ENCODE data around the gene CDKAL1. TPM values are rescaled to one million over a fixed set of nuclear protein-coding genes. Genes with fewer than 3 reads are reported as not detected.
A peak's percentile ranks its signal among the peaks of the same experiment; 100 is the strongest.
"Not testable (repeated sequence)": the region's sequence is repeated elsewhere in the genome, so short reads cannot be mapped to it uniquely, and the experiment has no call there.

The CDKAL1 gene
- total RNA-seq: 11.6 TPM
- long read RNA-seq, partial matches to known transcripts: 1 of 4 reads
- long read RNA-seq, other reads (novel, unspliced or antisense): 1 of 4 reads

DNA sequence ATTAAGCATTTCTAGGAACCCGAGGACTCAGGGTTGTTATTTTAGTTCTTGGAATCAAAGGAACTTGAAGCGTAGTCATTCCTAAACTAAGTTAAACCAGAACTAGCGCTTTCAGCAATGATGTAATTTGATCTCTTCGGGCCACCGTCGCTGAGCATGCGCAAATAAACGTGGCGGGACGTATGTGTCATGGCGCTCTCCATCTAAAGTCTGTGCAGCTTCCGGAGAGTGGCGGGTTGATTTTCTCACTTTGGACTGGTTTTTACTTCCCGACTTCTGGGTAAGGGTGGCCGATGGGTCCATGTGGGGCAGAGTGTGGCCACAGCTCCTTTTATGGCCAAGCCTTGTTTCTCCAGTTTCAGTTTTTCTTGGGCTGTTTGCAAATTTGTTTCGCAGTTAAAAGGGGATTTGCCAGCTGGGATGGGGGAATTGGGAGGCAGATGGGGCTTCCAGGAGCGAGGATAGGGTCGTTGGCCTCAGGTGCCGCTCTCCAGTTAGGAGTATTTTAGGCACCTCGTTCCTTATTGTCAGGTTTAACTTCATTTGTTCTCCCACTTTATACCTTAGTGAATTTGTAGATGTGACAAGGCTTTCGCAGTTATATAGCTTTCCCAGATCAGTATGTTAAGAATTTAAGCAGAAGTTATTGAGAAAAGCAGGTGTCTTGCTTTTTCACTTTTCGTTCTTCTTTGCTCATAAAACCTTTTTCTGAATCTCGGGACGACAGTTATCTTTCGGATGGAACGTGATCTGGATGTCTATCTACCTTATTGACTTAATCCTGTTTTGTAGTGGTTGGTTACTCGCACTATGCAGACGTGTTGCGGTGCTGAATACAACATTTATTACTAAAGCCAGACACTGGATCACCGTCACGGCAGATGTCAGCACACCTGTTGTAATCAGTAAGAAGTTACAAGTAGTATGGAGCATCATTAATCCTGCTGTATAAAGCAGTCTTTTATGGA, at the start of gene CDKAL1:
TSS of gene CDKAL1 (plus strand) at position 163 of the 968 bp plus-strand sequence. CDS start 11,894 bp downstream, outside the sequence.
- peak; percentile 93 for ATAC-seq
- peak; percentile 88 for DNase-seq (ENCODE audit: missing footprints)
- intact Hi-C loops (cut with DNase I): loop anchor here (5.0 kb wide), 2 partner anchors 132 to 322 kb away; partner anchors contain the start of genes E2F3 and MBOAT1

DNA sequence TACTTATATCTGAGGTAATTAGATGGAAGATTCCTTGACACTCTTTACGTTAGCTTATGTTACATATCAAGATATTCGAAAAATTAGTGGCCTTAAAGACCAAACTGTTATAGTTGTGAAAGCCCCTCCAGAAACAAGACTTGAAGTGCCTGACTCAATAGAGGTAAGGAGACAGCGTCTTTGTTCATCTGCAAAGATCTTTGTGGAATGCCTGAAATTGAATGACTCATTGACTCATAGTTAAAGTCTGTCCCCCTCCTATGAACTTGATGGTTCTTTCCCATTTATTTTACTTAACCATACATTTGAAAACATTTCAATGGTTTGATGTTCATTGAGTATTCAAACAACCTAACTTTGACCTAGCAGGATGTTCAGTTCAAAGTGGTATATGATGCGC, 47.6 kb upstream of the CDKAL1 start:
- ATAC-seq (no peak), DNase-seq (ENCODE audit: missing footprints) (no peak)
- intact Hi-C loops (cut with DNase I): no loop called here

DNA sequence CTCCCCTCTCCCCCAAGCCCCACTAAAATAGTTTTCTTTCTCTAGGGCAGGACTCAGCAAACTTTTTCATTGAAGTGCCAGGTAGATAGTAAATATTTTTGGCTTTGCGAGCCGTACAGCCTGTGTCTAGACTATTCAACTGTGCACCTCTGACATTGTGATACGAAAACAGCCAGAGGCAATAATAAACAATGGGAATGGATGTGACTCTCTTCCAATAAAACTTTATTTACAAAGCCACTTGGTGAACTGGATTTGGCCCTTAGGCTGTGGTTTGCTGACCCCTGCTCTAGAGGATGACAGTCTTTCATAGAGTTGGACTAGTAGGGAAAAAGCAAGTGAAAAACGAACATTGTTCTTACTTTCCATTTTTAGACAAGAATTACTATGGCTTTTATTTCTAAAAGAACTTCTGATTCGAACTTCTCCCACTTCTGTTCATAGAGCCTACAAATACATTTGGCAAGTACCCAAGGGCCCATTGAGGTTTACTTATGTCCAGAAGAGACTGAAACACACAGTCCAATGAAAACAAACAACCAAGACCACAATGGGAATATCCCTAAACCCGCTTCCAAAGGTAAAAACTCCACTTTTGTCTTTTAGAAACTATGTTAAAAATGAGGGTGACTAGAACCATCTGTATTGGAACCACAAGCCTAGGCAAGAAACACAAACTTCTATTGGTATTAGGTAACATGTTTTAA, 46.4 kb upstream of the CDKAL1 start:
- ATAC-seq: no peak
- intact Hi-C loops (cut with DNase I): no loop called here
- no peak for DNase-seq (ENCODE audit: missing footprints)

DNA sequence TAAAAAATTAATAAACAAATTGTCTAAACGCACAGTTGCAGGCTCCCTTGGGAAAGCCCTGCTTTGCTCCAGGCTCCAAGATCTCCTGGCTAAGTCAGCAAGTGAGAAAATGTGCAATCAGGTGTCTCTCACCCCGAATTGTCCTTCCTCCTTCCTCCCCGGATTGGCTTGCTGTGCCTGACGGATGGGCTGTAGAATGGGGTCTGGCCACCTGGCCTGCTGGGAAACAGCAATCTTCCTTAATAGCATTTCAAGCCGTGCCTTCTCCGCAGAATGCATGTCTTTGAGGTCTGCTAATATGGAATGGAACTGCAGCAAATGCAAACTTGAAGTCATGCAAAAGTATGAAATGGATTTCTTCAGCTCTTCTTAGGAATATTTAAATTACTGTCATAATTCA, 43.7 kb upstream of the CDKAL1 start:
- ATAC-seq: no peak
- no peak for DNase-seq (ENCODE audit: missing footprints)
- intact Hi-C loops (cut with DNase I): no loop called here

DNA sequence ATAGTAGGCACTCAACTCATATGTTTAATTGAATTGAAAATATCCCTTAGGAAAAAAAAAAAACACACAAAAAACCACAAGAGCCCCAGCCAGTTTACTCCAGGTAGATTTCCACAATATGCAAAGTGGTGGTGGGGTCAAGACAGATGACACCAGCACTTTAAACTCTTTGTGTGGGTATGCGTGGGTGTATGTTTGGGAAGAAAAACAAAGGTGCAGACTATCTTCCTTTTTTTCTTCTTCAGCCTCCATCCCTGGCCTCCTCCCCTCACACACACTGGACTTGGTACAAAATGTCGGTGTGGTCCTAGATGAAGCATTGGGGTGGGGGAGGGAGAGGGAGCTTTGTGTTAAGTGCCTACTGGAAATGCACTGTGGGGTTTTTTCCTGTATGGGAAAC, 42.2 kb upstream of the CDKAL1 start:
- ATAC-seq: no peak
- no peak for DNase-seq (ENCODE audit: missing footprints)
- intact Hi-C loops (cut with DNase I): no loop called here

DNA sequence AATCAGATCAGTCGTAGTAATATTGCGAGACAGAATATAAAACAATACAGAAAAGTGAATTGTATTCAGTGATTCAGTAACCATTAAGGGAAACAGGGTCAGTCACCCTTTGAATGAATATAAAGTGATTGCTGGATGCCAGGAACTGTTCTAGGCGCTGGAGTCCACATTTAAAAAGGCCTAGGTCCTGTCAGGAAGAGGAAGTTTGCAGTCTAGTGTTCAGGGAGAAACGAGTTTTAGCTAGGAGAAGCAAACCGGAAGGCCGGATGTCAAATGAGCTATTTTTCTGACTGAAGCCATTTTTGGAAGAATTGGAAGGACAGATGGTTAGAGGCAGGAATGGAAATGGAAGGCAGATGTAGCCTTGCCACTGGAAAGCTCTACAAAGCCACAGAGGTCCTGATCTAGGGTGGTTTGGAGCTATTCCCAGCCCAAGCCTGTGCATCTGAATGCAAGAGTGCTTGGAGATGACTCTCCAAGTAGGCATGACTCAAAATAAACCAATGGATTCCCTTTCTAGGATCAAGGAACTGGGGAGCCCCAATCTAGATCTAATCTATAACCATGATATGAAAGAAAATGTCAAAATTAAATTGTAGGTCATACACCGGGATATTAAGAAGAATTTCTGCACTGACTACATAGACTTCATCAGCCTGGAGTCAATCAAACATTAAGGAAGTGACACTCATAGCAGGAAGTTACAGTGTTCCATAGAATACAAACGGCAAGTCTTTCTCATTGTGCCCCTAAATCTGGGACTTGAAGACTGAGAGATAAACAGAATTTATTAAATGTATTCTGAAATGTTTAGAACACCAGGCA, 36.8 kb upstream of the CDKAL1 start:
- DNase-seq (ENCODE audit: missing footprints) (no peak), ATAC-seq (peak; percentile 20)

DNA sequence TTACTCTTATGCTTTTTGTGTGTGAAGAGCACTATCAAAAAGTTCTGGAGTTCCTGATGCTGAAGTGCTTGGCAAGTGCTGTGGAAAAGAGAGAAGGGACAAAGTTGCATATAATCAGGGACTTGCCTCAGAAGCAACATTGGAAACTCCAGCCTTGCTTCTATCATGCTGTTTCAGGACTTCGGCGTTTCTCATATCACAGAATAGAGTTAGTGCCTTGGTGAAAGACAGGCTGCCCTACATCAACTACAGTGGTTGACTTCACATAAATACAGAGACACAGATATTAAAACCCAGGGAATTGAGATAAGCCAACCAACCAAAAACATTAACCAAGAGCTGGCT, 36.2 kb upstream of the CDKAL1 start:
- no peak for ATAC-seq
- intact Hi-C loops (cut with DNase I): no loop called here
- no peak for DNase-seq (ENCODE audit: missing footprints)

More for the DNA sequence above, 36.8 kb upstream of the CDKAL1 start:
- intact Hi-C loops (cut with DNase I): no loop called here

DNA sequence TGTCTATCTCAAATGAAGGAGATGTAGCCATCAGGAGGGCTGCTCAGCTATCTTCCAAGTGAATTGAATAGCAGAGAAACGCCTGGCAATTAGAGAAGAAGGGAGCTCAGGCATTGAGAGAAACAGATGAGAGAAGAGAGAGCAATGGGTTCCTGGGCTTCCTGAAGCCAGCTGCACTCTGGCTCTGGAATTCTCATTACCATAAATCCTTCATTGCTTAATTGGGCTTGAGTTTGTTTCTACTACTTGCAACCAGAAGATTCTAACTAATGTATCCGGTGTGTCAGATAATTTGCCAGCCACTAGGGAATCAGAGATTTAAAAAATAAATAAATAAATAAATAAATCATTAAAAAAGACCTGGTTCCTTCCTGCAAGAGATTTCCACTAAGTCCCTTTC, 25.0 kb upstream of the CDKAL1 start:
- intact Hi-C loops (cut with DNase I): no loop called here
- ATAC-seq: no peak
- DNase-seq (ENCODE audit: missing footprints): no peak

DNA sequence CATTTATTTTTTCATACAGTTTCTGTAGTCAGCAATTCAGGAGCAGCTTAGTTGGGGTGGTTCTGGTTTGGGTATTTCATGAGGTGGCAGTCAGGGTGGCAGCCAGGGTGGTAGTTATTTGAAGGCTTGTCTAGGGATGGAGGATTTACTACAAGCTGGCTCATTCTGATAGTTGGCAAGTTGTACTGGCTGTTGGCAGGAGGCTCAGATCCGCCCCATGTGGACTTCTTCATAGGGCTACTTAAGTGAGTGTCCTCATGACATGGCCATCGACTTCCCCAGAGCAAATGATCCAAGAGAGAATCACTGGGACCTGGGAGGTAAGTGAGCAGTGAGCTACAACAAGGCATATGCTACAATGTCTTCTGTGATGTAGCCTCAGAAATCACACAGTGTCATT, 22.4 kb upstream of the CDKAL1 start:
- intact Hi-C loops (cut with DNase I): no loop called here
- ATAC-seq: no peak

DNA sequence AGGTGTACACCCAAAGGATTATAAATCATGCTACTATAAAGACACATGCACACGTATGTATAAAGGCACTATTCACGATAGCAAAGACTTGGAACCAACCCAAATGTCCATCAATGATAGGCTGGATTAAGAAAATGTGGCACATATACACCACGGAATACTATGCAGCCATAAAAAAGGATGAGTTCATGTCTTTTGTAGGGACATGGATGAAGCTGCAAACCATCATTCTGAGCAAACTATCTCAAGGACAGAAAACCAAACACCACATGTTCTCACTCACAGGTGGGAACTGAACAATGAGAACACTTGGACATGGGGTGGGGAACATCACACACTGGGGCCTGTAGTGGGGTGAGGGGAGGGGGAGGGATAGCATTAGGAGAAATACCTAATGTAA, 9.0 kb upstream of the CDKAL1 start:
- DNase-seq (ENCODE audit: missing footprints); intact Hi-C loops (cut with DNase I); ATAC-seq: not testable (repeated sequence)

More for the DNA sequence above, 22.4 kb upstream of the CDKAL1 start:
- DNase-seq (ENCODE audit: missing footprints): no peak

DNA sequence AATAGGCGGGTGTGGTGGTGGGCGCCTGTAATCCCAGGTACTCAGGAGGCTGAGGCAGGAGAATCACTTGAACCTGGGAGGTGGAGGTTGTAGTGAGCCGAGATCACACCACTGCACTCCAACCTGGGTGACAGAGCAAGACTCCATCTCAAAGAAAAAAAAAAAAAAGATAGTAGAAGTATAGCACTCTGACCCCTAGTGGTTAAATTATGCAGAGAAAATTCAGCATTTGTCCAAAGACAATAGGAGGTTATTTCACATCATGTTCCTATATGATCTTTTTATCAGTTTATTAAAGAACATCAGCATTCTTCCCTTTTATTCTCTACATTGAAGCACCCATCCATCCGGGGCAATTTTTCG, 5.2 kb upstream of the CDKAL1 start:
- intact Hi-C loops (cut with DNase I): loop anchor here (2.0 kb wide), 1 partner anchor 436 kb away; no protein-coding TSS in a partner anchor
- ATAC-seq: peak; percentile 60

DNA sequence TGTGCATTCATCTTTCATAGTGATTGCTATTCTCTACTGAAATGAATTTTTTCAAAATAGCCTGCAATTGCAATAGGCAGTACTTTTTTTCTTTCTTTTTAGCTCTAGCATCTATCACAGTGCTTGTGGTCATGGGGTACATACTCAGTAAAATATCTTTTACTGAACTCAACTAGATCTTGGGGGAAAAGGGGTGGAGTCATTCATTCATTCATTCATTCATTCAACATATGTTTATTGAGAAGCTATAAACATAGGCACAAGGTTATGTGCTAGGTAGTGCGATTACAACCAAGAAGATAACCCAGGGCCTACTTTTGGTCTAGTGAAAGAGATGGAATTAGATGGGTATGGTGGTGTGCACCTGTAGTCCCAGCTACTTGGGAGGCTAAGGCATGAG, 1.4 kb upstream of the CDKAL1 start:
- no peak for DNase-seq (ENCODE audit: missing footprints)
- no peak for ATAC-seq
- intact Hi-C loops (cut with DNase I): loop anchor here (5.0 kb wide), 2 partner anchors 131 to 321 kb away; partner anchors contain the start of genes E2F3 and MBOAT1

More for the DNA sequence above, 5.2 kb upstream of the CDKAL1 start:
- not testable (repeated sequence) for DNase-seq (ENCODE audit: missing footprints)

DNA sequence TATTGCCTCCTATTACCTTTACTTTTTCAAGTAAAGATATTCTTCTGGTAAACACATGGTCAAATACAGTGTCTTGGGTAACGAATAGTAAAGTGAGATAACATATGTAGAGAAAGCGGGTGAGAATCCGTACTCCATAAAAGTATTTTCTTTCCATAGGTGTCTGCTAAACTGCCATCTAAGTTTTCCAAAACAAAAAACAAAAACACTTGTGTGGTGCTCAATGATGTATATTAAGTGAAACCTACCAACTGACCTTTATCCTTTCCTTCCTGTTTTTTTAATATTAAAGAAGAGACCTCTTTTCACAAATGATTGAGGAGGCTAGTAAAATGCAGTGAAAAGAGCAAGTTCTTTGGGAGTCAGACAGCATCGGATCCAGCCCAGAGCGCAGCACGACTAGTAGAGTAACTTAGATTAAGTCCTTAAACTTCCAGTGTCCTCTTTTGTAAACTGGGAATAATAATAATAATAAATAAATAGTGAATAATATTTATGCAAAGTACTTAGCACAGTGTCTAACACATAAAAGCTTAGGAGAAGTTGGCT, 437 bp upstream of the CDKAL1 start:
- intact Hi-C loops (cut with DNase I): loop anchor here (5.0 kb wide), 2 partner anchors 132 to 322 kb away; partner anchors contain the start of genes E2F3 and MBOAT1
- no peak for ATAC-seq
- DNase-seq (ENCODE audit: missing footprints): no peak

DNA sequence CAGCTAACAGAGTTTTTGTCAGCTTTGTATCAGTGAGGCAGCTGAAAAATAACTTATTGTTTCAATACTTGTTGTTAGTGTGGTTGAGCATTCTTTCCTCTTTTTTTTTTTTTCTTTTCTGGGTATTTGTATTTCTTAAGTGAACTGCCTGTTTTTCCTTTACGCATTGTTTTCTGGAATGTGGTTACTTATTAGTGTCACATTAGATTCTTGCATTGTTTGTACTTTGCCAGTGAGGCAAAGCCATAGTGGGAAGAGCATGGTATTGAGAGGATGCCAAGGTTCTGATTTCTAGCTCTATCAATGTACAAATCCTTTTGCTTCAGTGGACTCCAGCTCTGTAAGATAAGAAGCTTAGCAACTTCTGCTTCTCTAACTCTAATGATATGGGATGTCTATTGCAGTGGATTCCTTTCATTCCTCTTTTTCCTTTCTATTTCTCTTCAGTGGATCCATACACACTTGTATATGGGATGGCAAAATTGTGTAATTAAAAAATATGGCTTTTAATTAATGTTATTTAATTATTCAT, 3.9 kb downstream of the CDKAL1 start:
- intact Hi-C loops (cut with DNase I): no loop called here
- DNase-seq (ENCODE audit: missing footprints) (no peak), ATAC-seq (no peak)

DNA sequence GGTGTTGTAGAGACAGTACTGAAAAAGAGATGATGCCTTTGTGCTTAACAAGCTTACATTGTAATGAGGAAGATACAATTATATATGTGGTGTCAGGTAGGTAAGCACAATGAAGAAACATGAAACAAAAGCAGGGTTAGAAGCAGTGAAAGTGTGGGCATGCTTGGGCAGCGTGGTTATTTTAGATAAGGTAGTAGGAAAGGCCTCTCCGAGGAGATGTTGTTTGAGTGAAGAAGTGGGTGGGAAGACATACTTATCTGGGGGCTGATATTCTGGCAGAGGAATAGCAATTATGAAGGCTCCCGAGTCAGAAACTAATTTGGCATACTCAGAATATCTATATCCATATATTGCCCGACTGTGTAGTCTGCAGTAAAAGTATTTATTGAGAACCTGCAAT, 4.7 kb downstream of the CDKAL1 start:
- intact Hi-C loops (cut with DNase I): no loop called here
- ATAC-seq (no peak), DNase-seq (ENCODE audit: missing footprints) (no peak)

DNA sequence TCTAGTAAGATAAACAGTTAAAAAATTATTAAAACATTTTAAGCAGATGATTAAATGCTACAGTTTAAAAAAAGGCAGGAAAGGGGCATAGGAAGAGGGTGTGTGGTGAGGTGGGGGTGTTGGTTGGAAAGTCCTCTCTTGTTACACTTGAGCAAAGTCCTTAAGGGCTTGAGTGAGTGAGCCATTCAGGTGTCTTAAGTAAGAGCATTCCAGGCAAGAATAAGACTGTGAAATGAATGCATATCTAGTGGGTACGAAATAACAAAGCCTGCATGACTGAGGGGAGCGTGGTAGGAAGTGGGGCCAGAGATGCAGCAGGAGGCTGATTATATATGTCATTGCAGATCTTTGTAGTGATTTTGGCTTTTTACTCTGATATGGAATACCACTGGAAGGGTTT, 5.1 kb downstream of the CDKAL1 start:
- no peak for DNase-seq (ENCODE audit: missing footprints)
- intact Hi-C loops (cut with DNase I): no loop called here
- no peak for ATAC-seq

DNA sequence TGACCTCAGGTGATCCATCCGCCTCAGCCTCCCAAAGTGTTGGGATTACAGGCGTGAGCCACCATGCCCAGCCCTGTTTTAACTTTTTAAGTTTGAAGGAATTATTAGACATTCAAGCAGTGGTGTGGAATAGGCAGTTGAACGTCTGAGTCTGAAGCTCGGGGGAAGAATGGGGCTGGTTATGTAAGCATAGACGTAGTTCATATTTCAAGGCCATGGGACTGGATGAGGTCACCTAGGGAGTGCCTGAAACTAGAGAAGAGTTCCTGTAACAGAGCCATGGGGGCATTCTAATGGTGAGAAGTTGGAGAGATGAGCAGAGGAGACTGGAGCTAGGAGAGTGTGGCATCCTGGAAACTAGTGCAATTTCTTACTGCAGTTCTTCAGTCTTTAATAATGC, 6.4 kb downstream of the CDKAL1 start:
- ATAC-seq: peak; percentile 23
- no peak for DNase-seq (ENCODE audit: missing footprints)
- intact Hi-C loops (cut with DNase I): no loop called here

DNA sequence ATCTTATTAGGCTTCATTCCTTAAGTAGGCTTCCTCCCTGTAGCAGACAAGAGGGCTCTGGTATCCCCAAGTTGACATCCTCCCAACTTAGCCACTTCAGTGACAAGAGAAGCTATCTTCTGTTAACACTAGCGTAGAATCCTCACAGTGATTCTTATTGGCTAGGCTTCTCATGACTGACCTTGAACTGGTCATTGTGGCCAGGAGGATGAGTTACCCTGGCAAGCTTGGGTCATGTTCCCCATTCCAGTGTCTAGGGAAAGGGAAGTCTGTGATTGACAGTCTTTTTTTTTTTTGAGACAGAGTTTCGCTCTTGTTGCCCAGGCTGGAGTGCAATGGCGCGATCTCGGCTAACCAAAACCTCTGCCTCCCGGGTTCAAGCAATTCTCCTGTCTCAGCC, 7.1 kb downstream of the CDKAL1 start:
- intact Hi-C loops (cut with DNase I): no loop called here
- ATAC-seq (no peak), DNase-seq (ENCODE audit: missing footprints) (no peak)

Data from Right ventricle myocardium inferior (tissue), 1 donor.